ENCODE measurements around the gene NT5DC1. TPM values are rescaled to one million over a fixed set of nuclear protein-coding genes. Genes with fewer than 3 reads are reported as not detected.

NT5DC1 gene
- total RNA-seq, 1 donor from 2014 or later, result 16.0 TPM

GRCh38 chr6:116133453-116133852 is 32.8 kb downstream of the NT5DC1 start:
- no peak for TF ChIP-seq CTCF (IDR thresholded peaks at IDR 0.05)
- Mint-ChIP-seq H3K36me3 (ENCODE audit: unreplicated experiment) (no peaks in the 10 kb centered on the region), H3K9me3 (ENCODE audit: unreplicated experiment) (peaks cover 3% of the 10 kb centered on the region), H3K27me3 (ENCODE audit: unreplicated experiment) (no peaks in the 10 kb centered on the region), H3K4me3 (ENCODE audit: unreplicated experiment) (no peak overlapping the region), H3K4me1 (ENCODE audit: unreplicated experiment) (no peaks in the 10 kb centered on the region), H3K27ac (ENCODE audit: unreplicated experiment) (no peak overlapping the region)
- no peak for DNase-seq (ENCODE audit: extremely low spot score, unreplicated experiment)

GRCh38 chr6:116136373-116136772 is 35.7 kb downstream of the NT5DC1 start:
- Mint-ChIP-seq H3K36me3 (ENCODE audit: unreplicated experiment) (no peaks in the 10 kb centered on the region), H3K4me3 (ENCODE audit: unreplicated experiment) (no peak overlapping the region), H3K9me3 (ENCODE audit: unreplicated experiment) (peaks cover 3% of the 10 kb centered on the region), H3K4me1 (ENCODE audit: unreplicated experiment) (peaks cover 1% of the 10 kb centered on the region), H3K27ac (ENCODE audit: unreplicated experiment) (no peak overlapping the region), H3K27me3 (ENCODE audit: unreplicated experiment) (no peaks in the 10 kb centered on the region)
- DNase-seq (ENCODE audit: extremely low spot score, unreplicated experiment), result no peak
- TF ChIP-seq CTCF (IDR thresholded peaks at IDR 0.05), result no peak

- H3K9me3 Mint-ChIP-seq (ENCODE audit: unreplicated experiment), result peaks cover under 1% of the 10 kb centered on the region
- no peak for DNase-seq (ENCODE audit: extremely low spot score, unreplicated experiment)
- H3K27ac Mint-ChIP-seq (ENCODE audit: unreplicated experiment), result no peak overlapping the region
- TF ChIP-seq CTCF (IDR thresholded peaks at IDR 0.05), result no peak
- H3K4me1 Mint-ChIP-seq (ENCODE audit: unreplicated experiment), result peaks cover 4% of the 10 kb centered on the region
- H3K27me3 Mint-ChIP-seq (ENCODE audit: unreplicated experiment), result no peaks in the 10 kb centered on the region
- no peak overlapping the region for H3K4me3 Mint-ChIP-seq (ENCODE audit: unreplicated experiment)
- no peaks in the 10 kb centered on the region for H3K36me3 Mint-ChIP-seq (ENCODE audit: unreplicated experiment)
Observed at GRCh38 chr6:116136933-116137340, 36.3 kb downstream of the NT5DC1 start.

GRCh38 chr6:116139917-116140316 is 39.3 kb downstream of the NT5DC1 start:
- no peaks in the 10 kb centered on the region for H3K9me3 Mint-ChIP-seq (ENCODE audit: unreplicated experiment)
- DNase-seq (ENCODE audit: extremely low spot score, unreplicated experiment), result no peak
- H3K27me3 Mint-ChIP-seq (ENCODE audit: unreplicated experiment), result no peaks in the 10 kb centered on the region
- no peak for TF ChIP-seq CTCF (IDR thresholded peaks at IDR 0.05)
- no peak overlapping the region for H3K27ac Mint-ChIP-seq (ENCODE audit: unreplicated experiment)
- no peak overlapping the region for H3K4me3 Mint-ChIP-seq (ENCODE audit: unreplicated experiment)
- peaks cover 21% of the 10 kb centered on the region for H3K4me1 Mint-ChIP-seq (ENCODE audit: unreplicated experiment)
- no peaks in the 10 kb centered on the region for H3K36me3 Mint-ChIP-seq (ENCODE audit: unreplicated experiment)

GRCh38 chr6:116144605-116145004 is 44.0 kb downstream of the NT5DC1 start:
- H3K27ac Mint-ChIP-seq (ENCODE audit: unreplicated experiment), result no peak overlapping the region
- H3K36me3 Mint-ChIP-seq (ENCODE audit: unreplicated experiment), result no peaks in the 10 kb centered on the region
- H3K4me1 Mint-ChIP-seq (ENCODE audit: unreplicated experiment), result peaks cover 28% of the 10 kb centered on the region
- no peak for DNase-seq (ENCODE audit: extremely low spot score, unreplicated experiment)
- no peaks in the 10 kb centered on the region for H3K9me3 Mint-ChIP-seq (ENCODE audit: unreplicated experiment)
- TF ChIP-seq CTCF (IDR thresholded peaks at IDR 0.05), result no peak
- H3K4me3 Mint-ChIP-seq (ENCODE audit: unreplicated experiment), result no peak overlapping the region
- no peaks in the 10 kb centered on the region for H3K27me3 Mint-ChIP-seq (ENCODE audit: unreplicated experiment)
